Neural cell (in vitro differentiated cells): ENCODE measurements around the gene PTPRN2. TPM values are rescaled to one million over a fixed set of nuclear protein-coding genes. Genes with fewer than 3 reads are reported as not detected.

Source experiments
- H2AFZ ChIP-seq: fragments of 200-600, 300-800 bp; sonication (generic), shearing (Covaris generic); 2 replicates; pipeline ENCODE4 v1.6.0; 2014; ENCODE audit warnings: low read depth, mild to moderate bottlenecking, antibody characterized with exemption, low read length, moderate library complexity
- H3F3A ChIP-seq: fragments of 200-600 bp; shearing (Covaris generic); 2 replicates; pipeline ENCODE4 v1.6.1; 2016; ENCODE audit warnings: mild to moderate bottlenecking, moderate library complexity, mixed read lengths, antibody characterized with exemption, low read length; ENCODE audit not compliant: insufficient read depth, poor library complexity, severe bottlenecking
- H3K27ac ChIP-seq: fragments of 200-600, 300-800 bp; sonication (generic), shearing (Covaris generic); 2 replicates; pipeline ENCODE4 v1.5.1; 2014; ENCODE audit warnings: mild to moderate bottlenecking, low read length, moderate library complexity
- H3K27me3 ChIP-seq: fragments of 300-800, 200-600 bp; sonication (generic), shearing (Covaris generic); 2 replicates; pipeline ENCODE4 v1.6.0; 2014; ENCODE audit warnings: mild to moderate bottlenecking, low read depth, low read length, moderate library complexity; ENCODE audit not compliant: insufficient read depth
- H3K36me3 ChIP-seq: fragments of 300-800, 200-600 bp; sonication (generic), shearing (Covaris generic); 2 replicates; pipeline ENCODE4 v1.5.1; 2014; ENCODE audit warnings: mild to moderate bottlenecking, antibody characterized with exemption, low read length, moderate library complexity; ENCODE audit not compliant: insufficient read depth
- H3K4me2 ChIP-seq: fragments of 300-800, 200-600 bp; sonication (generic), shearing (Covaris generic); 2 replicates; pipeline ENCODE4 v1.6.0; 2014; ENCODE audit warnings: mild to moderate bottlenecking, low read length
- H3K4me3 ChIP-seq: fragments of 300-800, 200-600 bp; sonication (generic), shearing (Covaris generic); 2 replicates; pipeline ENCODE4 v1.5.1; 2014; ENCODE audit warnings: mild to moderate bottlenecking, low read length, moderate library complexity
- H3K79me2 ChIP-seq: fragments of 200-600 bp; shearing (Covaris generic); replicated peaks from 2 replicates; pipeline ENCODE4 v1.6.0; 2014; ENCODE audit warnings: mild to moderate bottlenecking, low read length, moderate library complexity; ENCODE audit not compliant: insufficient read depth
- H3K9ac ChIP-seq: fragments of 300-800, 200-600 bp; sonication (generic), shearing (Covaris generic); 2 replicates; pipeline ENCODE4 v1.6.1; 2016; ENCODE audit warnings: mild to moderate bottlenecking, low read length, mixed read lengths
- H3K9me2 ChIP-seq: fragments of 200-600 bp; shearing (Covaris generic); 2 replicates; pipeline ENCODE4 v1.6.1; 2016; ENCODE audit warnings: mild to moderate bottlenecking, low read length, mixed read lengths; ENCODE audit not compliant: insufficient read depth
- H3K9me3 ChIP-seq: fragments of 200-600, 300-800 bp; sonication (generic), shearing (Covaris generic); 2 replicates; pipeline ENCODE4 v1.6.1; 2016; ENCODE audit warnings: mild to moderate bottlenecking, mixed run types, low read length, moderate library complexity, mixed read lengths
- H4K20me1 ChIP-seq: fragments of 200-600 bp; shearing (Covaris generic); 2 replicates; pipeline ENCODE4 v1.6.1; 2016; ENCODE audit warnings: mild to moderate bottlenecking, mixed run types; ENCODE audit not compliant: insufficient read depth
- CTCF ChIP-seq: fragments of 450-650 bp; IDR thresholded peaks from 2 replicates; pipeline ENCODE4 v1.5.1; 2014; ENCODE audit warnings: antibody characterized with exemption, mild to moderate bottlenecking, moderate library complexity; ENCODE audit not compliant: poor library complexity, severe bottlenecking
- EP300 ChIP-seq: fragments of 450-650 bp; conservative IDR thresholded peaks from 2 replicates; pipeline ENCODE4 v1.6.1; 2014; ENCODE audit warnings: antibody characterized with exemption, mild to moderate bottlenecking, moderate library complexity; ENCODE audit not compliant: poor library complexity, severe bottlenecking
- EZH2 ChIP-seq: fragments of 200-600, 300-800 bp; shearing (Covaris generic), sonication (generic); IDR thresholded peaks from 2 replicates; pipeline ENCODE4 v1.6.1; 2014; ENCODE audit warnings: antibody characterized with exemption, low read length, borderline replicate concordance, mild to moderate bottlenecking; ENCODE audit not compliant: insufficient read depth, poor library complexity, severe bottlenecking
- MXI1 ChIP-seq: fragments of 450-650 bp; conservative IDR thresholded peaks from 2 replicates; pipeline ENCODE4 v1.6.1; 2014; ENCODE audit warnings: antibody characterized with exemption, mild to moderate bottlenecking; ENCODE audit not compliant: poor library complexity, severe bottlenecking
- POLR2AphosphoS5 ChIP-seq: IDR thresholded peaks from 2 replicates; pipeline ENCODE4 v1.6.1; 2012
- RAD21 ChIP-seq: fragments of 450-650 bp; conservative IDR thresholded peaks from 2 replicates; pipeline ENCODE4 v1.6.1; 2014; ENCODE audit warnings: antibody characterized with exemption, mild to moderate bottlenecking, moderate library complexity
- REST ChIP-seq: IDR thresholded peaks from 2 replicates; pipeline ENCODE4 v1.6.1; 2012; ENCODE audit warnings: borderline replicate concordance
- SMC3 ChIP-seq: fragments of 450-650 bp; conservative IDR thresholded peaks from 2 replicates; pipeline ENCODE4 v1.6.1; 2014; ENCODE audit warnings: antibody characterized with exemption, mild to moderate bottlenecking, moderate library complexity; ENCODE audit not compliant: poor library complexity
- TAF1 ChIP-seq: IDR thresholded peaks from 2 replicates; pipeline ENCODE4 v1.6.1; 2012; ENCODE audit warnings: low read depth
- polyA plus RNA-seq: library from polyadenylated mRNA; depleted of rRNA; stranded (reverse); fragments of >200 nt; gene quantifications from 2 replicates; pipeline ENCODE4 v1.2.3, GENCODE V29; 2014

PTPRN2 gene
- polyA plus RNA-seq, 1 donor from 2014 or later: 31.0 TPM

GRCh38 chr7:157986051-157986450 lies 601.6 kb downstream of the PTPRN2 start:
- Histone ChIP-seq H3K9me3 (no peaks in the 10 kb centered on the region), H3K36me3 (no peaks in the 10 kb centered on the region), H3K27ac (no peak overlapping the region), H3K27me3 (no peaks in the 10 kb centered on the region), H4K20me1 (no peaks in the 10 kb centered on the region), H3F3A (no peaks in the 10 kb centered on the region), H2AFZ (no peak overlapping the region), H3K4me3 (no peak overlapping the region), H3K4me2 (no peak overlapping the region), H3K9me2 (no peaks in the 10 kb centered on the region), H3K79me2 (no peaks in the 10 kb centered on the region), H3K9ac (no peak overlapping the region)
- TF ChIP-seq MXI1 (no peak), POLR2AphosphoS5 (no peak), RAD21 (no peak), SMC3 (no peak), REST (no peak), CTCF (no peak), EP300 (no peak), EZH2 (no peak), TAF1 (no peak)

GRCh38 chr7:157985636-157986035 lies 602.0 kb downstream of the PTPRN2 start:
- H3K4me2 ChIP-seq: no peak overlapping the region
- no peak overlapping the region for H3K4me3 ChIP-seq
- H3K9me2 ChIP-seq: no peaks in the 10 kb centered on the region
- H3K9ac ChIP-seq: no peak overlapping the region
- no peaks in the 10 kb centered on the region for H3K79me2 ChIP-seq
- TF ChIP-seq MXI1: no peak
- TF ChIP-seq TAF1: no peak
- TF ChIP-seq POLR2AphosphoS5: no peak
- no peak for TF ChIP-seq EZH2
- no peak for TF ChIP-seq EP300
- TF ChIP-seq SMC3: no peak
- TF ChIP-seq CTCF: no peak
- TF ChIP-seq REST: no peak
- no peak for TF ChIP-seq RAD21
- H3K9me3 ChIP-seq: no peaks in the 10 kb centered on the region
- H3F3A ChIP-seq: no peaks in the 10 kb centered on the region
- no peaks in the 10 kb centered on the region for H3K36me3 ChIP-seq
- H4K20me1 ChIP-seq: no peaks in the 10 kb centered on the region
- H2AFZ ChIP-seq: no peak overlapping the region
- no peaks in the 10 kb centered on the region for H3K27me3 ChIP-seq
- H3K27ac ChIP-seq: no peak overlapping the region
